H9 (cell line): ENCODE results near the gene TRIM24. TPM values are rescaled to one million over a fixed set of nuclear protein-coding genes. Genes with fewer than 3 reads are reported as not detected.
A peak's percentile ranks its signal among the peaks of the same experiment; 100 is the strongest.

Source experiments
- DNase-seq: peaks from one replicate; pipeline ENCODE4 v3.0.0-alpha.2; 2017
- H2AFZ ChIP-seq: one replicate; pipeline ENCODE4 v1.6.1; 2013; ENCODE audit warnings: mild to moderate bottlenecking, low read length, control low read depth, moderate library complexity
- H2AK5ac ChIP-seq: 2 replicates; pipeline ENCODE4 v1.6.1; 2013; ENCODE audit warnings: low read length, control low read depth, mixed read lengths; ENCODE audit not compliant: insufficient read length
- H2BK120ac ChIP-seq: one replicate; pipeline ENCODE4 v1.6.1; 2013; ENCODE audit warnings: low read depth, mild to moderate bottlenecking, low read length, control low read depth, inconsistent platforms; ENCODE audit not compliant: poor library complexity, severe bottlenecking
- H2BK12ac ChIP-seq: 2 replicates; pipeline ENCODE4 v1.6.1; 2013; ENCODE audit warnings: low read length, control low read depth, mixed read lengths, low read depth; ENCODE audit not compliant: insufficient read length
- H2BK15ac ChIP-seq: 2 replicates; pipeline ENCODE4 v1.6.1; 2013; ENCODE audit warnings: low read depth, low read length, control low read depth
- H2BK20ac ChIP-seq: one replicate; pipeline ENCODE4 v1.6.1; 2013; ENCODE audit warnings: low read depth, mild to moderate bottlenecking, low read length, control low read depth, inconsistent platforms; ENCODE audit not compliant: poor library complexity, severe bottlenecking
- H2BK5ac ChIP-seq: 2 replicates; pipeline ENCODE4 v1.6.1; 2013; ENCODE audit warnings: low read length, control low read depth, mixed read lengths; ENCODE audit not compliant: insufficient read length
- H3K14ac ChIP-seq: 2 replicates; pipeline ENCODE4 v1.6.1; 2013; ENCODE audit warnings: low read length, control low read depth; ENCODE audit not compliant: insufficient read depth
- H3K18ac ChIP-seq: 2 replicates; pipeline ENCODE4 v1.6.1; 2013; ENCODE audit warnings: low read depth, mild to moderate bottlenecking, mixed read lengths, low read length, control low read depth; ENCODE audit not compliant: insufficient read length
- H3K23ac ChIP-seq: 2 replicates; pipeline ENCODE4 v1.6.1; 2013; ENCODE audit warnings: low read length, control low read depth, mixed read lengths, low read depth; ENCODE audit not compliant: insufficient read length
- H3K23me2 ChIP-seq: 2 replicates; pipeline ENCODE4 v1.6.1; 2013; ENCODE audit warnings: low read depth, mild to moderate bottlenecking, mixed read lengths, low read length, control low read depth; ENCODE audit not compliant: insufficient read length, poor library complexity, severe bottlenecking
- H3K27ac ChIP-seq: 2 replicates; pipeline ENCODE4 v1.5.1; 2013; ENCODE audit warnings: low read length, control low read depth, mixed read lengths, low read depth; ENCODE audit not compliant: insufficient read length
- H3K27me3 ChIP-seq: 2 replicates; pipeline ENCODE4 v1.6.1; 2013; ENCODE audit warnings: low read length, control low read depth, inconsistent platforms; ENCODE audit not compliant: insufficient read depth
- H3K4ac ChIP-seq: 2 replicates; pipeline ENCODE4 v1.6.1; 2013; ENCODE audit warnings: low read depth, mild to moderate bottlenecking, control low read depth, inconsistent platforms, low read length, moderate library complexity
- H3K4me1 ChIP-seq: 2 replicates; pipeline ENCODE4 v1.6.1; 2013; ENCODE audit warnings: low read length, control low read depth, inconsistent platforms; ENCODE audit not compliant: insufficient read depth
- H3K4me2 ChIP-seq: 2 replicates; pipeline ENCODE4 v1.6.1; 2013; ENCODE audit warnings: low read length, control low read depth, mixed read lengths; ENCODE audit not compliant: insufficient read length, insufficient read depth
- H3K56ac ChIP-seq: 2 replicates; pipeline ENCODE4 v1.6.1; 2013; ENCODE audit warnings: low read depth, mild to moderate bottlenecking, mixed read lengths, low read length, control low read depth; ENCODE audit not compliant: insufficient read length
- H3K79me1 ChIP-seq: 2 replicates; pipeline ENCODE4 v1.6.1; 2013; ENCODE audit warnings: low read depth, mild to moderate bottlenecking, moderate library complexity, low read length, control low read depth, inconsistent platforms; ENCODE audit not compliant: insufficient read depth, poor library complexity, severe bottlenecking
- H3K79me2 ChIP-seq: 2 replicates; pipeline ENCODE4 v1.6.1; 2013; ENCODE audit warnings: low read length, control low read depth, inconsistent platforms; ENCODE audit not compliant: insufficient read depth
- H3K9ac ChIP-seq: 2 replicates; pipeline ENCODE4 v1.6.1; 2013; ENCODE audit warnings: low read length, control low read depth, mixed read lengths; ENCODE audit not compliant: insufficient read length; ENCODE audit errors: extremely low read depth
- H3K9me3 ChIP-seq: one replicate; pipeline ENCODE4 v1.6.1; 2013; ENCODE audit warnings: low read depth, low read length, inconsistent platforms; ENCODE audit not compliant: control insufficient read depth
- H3T11ph ChIP-seq: one replicate; pipeline ENCODE4 v1.6.1; 2013; ENCODE audit warnings: mild to moderate bottlenecking, low read length, control low read depth, inconsistent platforms
- H4K20me1 ChIP-seq: one replicate; pipeline ENCODE4 v1.6.1; 2013; ENCODE audit not compliant: control insufficient read depth, insufficient read length, insufficient read depth
- H4K5ac ChIP-seq: 2 replicates; pipeline ENCODE4 v1.6.1; 2013; ENCODE audit warnings: low read depth, mild to moderate bottlenecking, mixed read lengths, low read length, control low read depth; ENCODE audit not compliant: insufficient read length
- H4K8ac ChIP-seq: replicated peaks from 2 replicates; pipeline ENCODE4 v1.6.1; 2013; ENCODE audit warnings: low read length, control low read depth, mixed read lengths, low read depth; ENCODE audit not compliant: insufficient read length
- H4K91ac ChIP-seq: 2 replicates; pipeline ENCODE4 v1.6.1; 2013; ENCODE audit warnings: low read depth, mild to moderate bottlenecking, moderate library complexity, mixed read lengths, low read length, control low read depth; ENCODE audit not compliant: insufficient read length
- H3K27ac Mint-ChIP-seq, 3 experiments: 2 replicates in 2 of 3; 3 replicates in 1 of 3; pipeline ENCODE4 v1.8.0; 2020 to 2021; ENCODE audit warnings: mixed read lengths in 3 of 3, mild to moderate bottlenecking in 1 of 3, moderate library complexity in 1 of 3
- H3K27me3 Mint-ChIP-seq: 2 replicates; pipeline ENCODE4 v1.8.0; 2021; ENCODE audit warnings: low read depth, mild to moderate bottlenecking, moderate library complexity, mixed read lengths
- H3K36me3 Mint-ChIP-seq, 3 experiments: 2 replicates in 2 of 3; 3 replicates in 1 of 3; pipeline ENCODE4 v1.8.0; 2020 to 2021; ENCODE audit warnings: low read depth in 3 of 3, mixed read lengths in 3 of 3; ENCODE audit not compliant: insufficient read depth in 1 of 3
- H3K4me1 Mint-ChIP-seq, 2 experiments: 2 replicates each; pipeline ENCODE4 v1.8.0; 2020; ENCODE audit warnings: mixed read lengths in 2 of 2
- H3K4me3 Mint-ChIP-seq, 2 experiments: 2 replicates in 1 of 2; 3 replicates in 1 of 2; pipeline ENCODE4 v1.8.0; 2020 to 2021; ENCODE audit warnings: mild to moderate bottlenecking in 2 of 2, mixed read lengths in 2 of 2, moderate library complexity in 1 of 2
- H3K9me3 Mint-ChIP-seq, 2 experiments: 2 replicates in 1 of 2; 3 replicates in 1 of 2; pipeline ENCODE4 v1.8.0; 2020; ENCODE audit warnings: mild to moderate bottlenecking in 2 of 2, mixed read lengths in 2 of 2, moderate library complexity in 1 of 2
- CTCF ChIP-seq: fragments of 200-600 bp; sonication (generic); conservative IDR thresholded peaks from 3 replicates; pipeline ENCODE4 v1.8.0; 2021; ENCODE audit warnings: antibody characterized with exemption, mild to moderate bottlenecking
- WGBS: extraction: QIAGEN DNeasy Blood & Tissue Kit; methylation state at CpG from one replicate; pipeline ENCODE4 v1.1.7; 2013; ENCODE audit warnings: missing lambda C conversion rate, low lambda C conversion rate, mixed read lengths; ENCODE audit not compliant: insufficient read length; ENCODE audit errors: extremely low coverage; 5-methylcytosine and 5-hydroxymethylcytosine counted together
- total RNA-seq: library from RNA; stranded (reverse); gene quantifications from 2 replicates; pipeline ENCODE4 v1.2.1, GENCODE V29; 2021

The TRIM24 gene
- total RNA-seq, 1 experiment from 2014 or later = 260 TPM

GRCh38 chr7:138625084-138625848 lies 165.2 kb downstream of the TRIM24 start:
- Histone ChIP-seq H3K14ac (no peak overlapping the region), H3K27ac (no peak overlapping the region), H3K9ac (no peak overlapping the region), H3K79me1 (no peaks in the 10 kb centered on the region), H2AK5ac (no peak overlapping the region), H3K4me1 (peaks cover 4% of the 10 kb centered on the region; the same call in 1 of the 2 replicates), H4K20me1 (no peaks in the 10 kb centered on the region), H2BK20ac (no peak overlapping the region), H3K56ac (no peak overlapping the region), H3T11ph (no peak overlapping the region), H2BK15ac (no peak overlapping the region), H3K23ac (no peak overlapping the region), H2BK120ac (no peak overlapping the region), H4K5ac (no peak overlapping the region), H3K9me3 (no peaks in the 10 kb centered on the region), H4K8ac (no peak overlapping the region), H3K18ac (no peak overlapping the region), H3K4me2 (no peak overlapping the region), H2AFZ (no peak overlapping the region), H2BK12ac (no peak overlapping the region), H3K4ac (no peak overlapping the region), H3K79me2 (no peaks in the 10 kb centered on the region), H4K91ac (no peak overlapping the region), H3K23me2 (no peaks in the 10 kb centered on the region), H3K27me3 (no peaks in the 10 kb centered on the region), H2BK5ac (no peak overlapping the region)
- no peak for DNase-seq
- no peaks in the 10 kb centered on the region for H3K36me3 Mint-ChIP-seq
- H3K27ac Mint-ChIP-seq = peak overlapping the region in 1 of 3 experiments; percentile 10; a peak in 1 of 7 replicates
- no peak overlapping the region for H3K4me3 Mint-ChIP-seq
- TF ChIP-seq CTCF = no peak
- H3K9me3 Mint-ChIP-seq = no peaks in the 10 kb centered on the region
- no CpG with 5 or more reads among the region's 3 CpGs for WGBS
- H3K4me1 Mint-ChIP-seq = peaks cover 10 to 12% of the 10 kb centered on the region in 2 experiments
- H3K27me3 Mint-ChIP-seq = no peaks in the 10 kb centered on the region
